Lung (tissue), 12 donors: ENCODE results near the gene ZNF865. TPM values are rescaled to one million over a fixed set of nuclear protein-coding genes. Genes with fewer than 3 reads are reported as not detected.

Experiments used
- ATAC-seq: fragments of 200-7000 bp; cut with Tn5 transposase; one replicate; pipeline ENCODE4 v1.9.1; 2020; ENCODE audit warnings: moderate number of reproducible peaks; ENCODE audit not compliant: insufficient read depth, low FRiP score
- DNase-seq, 3 donors: peaks; one replicate each; pipeline ENCODE4 v3.0.0-alpha.2; 2013 to 2017
- H3K27ac ChIP-seq, 2 donors: one replicate each; pipeline ENCODE4 v1.5.1; 2013; ENCODE audit warnings: mild to moderate bottlenecking in 2 of 2, moderate library complexity in 2 of 2, control low read depth in 1 of 2, inconsistent platforms in 1 of 2, low read depth in 1 of 2, low read length in 1 of 2
- H3K27me3 ChIP-seq, 3 donors: one replicate each; pipeline ENCODE4 v1.5.1; 2013; ENCODE audit warnings: low read length in 2 of 3; ENCODE audit not compliant: control insufficient read depth in 3 of 3, insufficient read depth in 3 of 3
- H3K36me3 ChIP-seq, 4 donors: one replicate each; pipeline ENCODE4 v1.5.1; 2013; ENCODE audit warnings: low read length in 4 of 4, mild to moderate bottlenecking in 1 of 4, moderate library complexity in 1 of 4; ENCODE audit not compliant: control insufficient read depth in 4 of 4, insufficient read depth in 4 of 4
- H3K4me1 ChIP-seq, 5 donors: one replicate each; pipeline ENCODE4 v1.5.1; 2013; ENCODE audit warnings: low read length in 5 of 5, mild to moderate bottlenecking in 2 of 5, moderate library complexity in 1 of 5; ENCODE audit not compliant: control insufficient read depth in 5 of 5, insufficient read depth in 5 of 5
- H3K4me3 ChIP-seq: one replicate; pipeline ENCODE4 v1.5.1; 2013; ENCODE audit warnings: mild to moderate bottlenecking, control low read depth, moderate library complexity
- H3K9ac ChIP-seq, 2 donors: one replicate each; pipeline ENCODE4 v1.5.1; 2013; ENCODE audit warnings: low read length in 2 of 2, control low read depth in 1 of 2; ENCODE audit not compliant: insufficient read depth in 1 of 2
- H3K9me3 ChIP-seq, 4 donors: one replicate each; pipeline ENCODE4 v1.5.1; 2013; ENCODE audit warnings: low read length in 3 of 4, mild to moderate bottlenecking in 1 of 4, moderate library complexity in 1 of 4; ENCODE audit not compliant: control insufficient read depth in 4 of 4, insufficient read depth in 3 of 4
- CTCF ChIP-seq: IDR thresholded peaks from 2 replicates; pipeline ENCODE4 v1.5.1; 2012; ENCODE audit warnings: mild to moderate bottlenecking; ENCODE audit errors: control extremely low read depth, extremely low read depth
- WGBS, 2 donors: extraction: QIAGEN DNeasy Blood & Tissue Kit; methylation state at CpG; one replicate each; pipeline ENCODE4 v1.1.7; 2013; 5-methylcytosine and 5-hydroxymethylcytosine counted together
- polyA plus RNA-seq, 2 donors: library from polyadenylated mRNA; stranded (reverse); fragments of 200-250 nt; gene quantifications; one replicate each; pipeline ENCODE4 v1.2.1, GENCODE V29; 2013
- total RNA-seq, 2 donors: library from RNA; depleted of rRNA in 1 of 2; stranded (reverse); fragments of >200 nt in 1 of 2; gene quantifications; one replicate each; pipeline ENCODE4 v1.2.1, GENCODE V29; 2014 to 2021
- donor health status: control.
- donor health status: control.
- donor health status: Bipolar disorder and iron deficiency.
- donor health status: healthy.
- donor health status: DM: yes; HTN: yes; CAD: no.

ZNF865 gene
- total and polyA plus RNA-seq, 4 donors: 5.1 to 19.3 (median 10.0) TPM

GRCh38 chr19:55579766-55580621 is 25.5 kb upstream of the ZNF865 start:
- DNase-seq: peak; percentile 50 to 66 (median 63)
- peaks cover 5 to 20% (median 6%) of the 10 kb centered on the region in 4 donors for H3K36me3 ChIP-seq
- no peak for ATAC-seq
- H3K9me3 ChIP-seq: peaks cover 0 to 5% (median 0%) of the 10 kb centered on the region in 4 donors
- peak overlapping the region; percentile 55 to 85 for H3K27ac ChIP-seq
- TF ChIP-seq CTCF: no peak
- WGBS, 2 donors: 12 to 14% methylated on average over 18 to 20 of the region's 20 CpGs
- peaks cover 3 to 11% (median 4%) of the 10 kb centered on the region in 5 donors for H3K4me1 ChIP-seq
- H3K9ac ChIP-seq: peak overlapping the region; percentile 80 to 86
- no peaks in the 10 kb centered on the region for H3K27me3 ChIP-seq
- H3K4me3 ChIP-seq: peak overlapping the region; percentile 52

DNA sequence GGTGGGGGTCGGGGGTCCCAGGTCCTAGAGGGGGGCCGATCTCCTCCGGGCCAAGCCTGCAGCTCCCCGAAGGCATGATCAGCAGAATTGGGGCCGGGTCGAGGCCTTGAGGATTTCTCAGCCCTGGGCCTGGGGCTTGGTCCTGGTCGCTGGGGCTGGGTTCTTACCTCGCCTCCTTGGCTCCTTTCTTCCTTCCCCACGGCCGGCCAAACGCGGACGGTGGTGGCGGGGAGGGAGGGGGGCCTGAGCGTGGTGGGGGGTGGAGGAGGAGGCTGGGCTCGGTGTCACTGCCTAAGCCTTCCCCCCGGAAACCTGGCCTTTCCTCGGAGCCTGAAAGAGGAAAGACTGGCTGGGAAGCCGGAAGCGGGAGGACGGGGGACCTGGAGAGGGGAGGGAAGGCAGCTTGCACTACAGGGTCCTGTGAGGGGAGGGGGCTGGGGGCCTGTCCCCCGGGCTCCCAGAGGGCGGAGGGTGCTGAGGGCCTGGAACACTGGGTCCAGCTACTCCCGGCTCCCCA is 24.8 kb upstream of the ZNF865 start, which contains the start of gene ZNF579:
ZNF579 (minus strand) TSS at position 221 of the 517 bp plus-strand sequence. CDS start 1,209 bp downstream, outside the sequence.
- no peaks in the 10 kb centered on the region for H3K27me3 ChIP-seq
- DNase-seq: peak; percentile 92 to 95 (median 93)
- peaks cover 0 to 5% (median 0%) of the 10 kb centered on the region in 4 donors for H3K9me3 ChIP-seq
- peaks cover 3 to 11% (median 6%) of the 10 kb centered on the region in 5 donors for H3K4me1 ChIP-seq
- peak within 1 kb of the TSS; percentile 70 to 87 for H3K27ac ChIP-seq
- TF ChIP-seq CTCF: no peak
- H3K9ac ChIP-seq: peak within 1 kb of the TSS; percentile 80 to 86
- peaks cover 5 to 20% (median 6%) of the 10 kb centered on the region in 4 donors for H3K36me3 ChIP-seq
- WGBS, 2 donors: 0 to 1% methylated on average over 15 to 24 of the region's 24 CpGs
- peak; percentile 81 for ATAC-seq
- peak within 1 kb of the TSS; percentile 52 for H3K4me3 ChIP-seq

- Histone ChIP-seq H3K27me3 (no peaks in the 10 kb centered on the region), H3K27ac (peak overlapping the region; percentile 70 to 87), H3K36me3 (peaks cover 5 to 20% (median 6%) of the 10 kb centered on the region in 4 donors), H3K4me1 (peaks cover 3 to 15% (median 6%) of the 10 kb centered on the region in 5 donors), H3K4me3 (peak overlapping the region; percentile 52), H3K9me3 (peaks cover 0 to 5% (median 0%) of the 10 kb centered on the region in 4 donors), H3K9ac (peak overlapping the region; percentile 23 to 28)
- 27 to 40% methylated on average over 12 of the region's 12 CpGs for WGBS, 2 donors
- TF ChIP-seq CTCF: no peak
- ATAC-seq (no peak), DNase-seq (peak in 2 of 3 donors; percentile 26 to 29)
Measured at GRCh38 chr19:55581145-55581822, 24.2 kb upstream of the ZNF865 start.
